MCF 10A (cell line): ENCODE results near the gene RBBP5. TPM values are rescaled to one million over a fixed set of nuclear protein-coding genes. Genes with fewer than 3 reads are reported as not detected.

Source experiments
- BruUV-seq: library from RNA; stranded (reverse); fragments of 400-500 nt; replicated peaks from 2 replicates; lab custom pipeline; 2021; lab: Mats Ljungman, UMichigan
- CTCF ChIA-PET: fragments of 300-600 bp; sonication (Branson Sonifier 250); formaldehyde crosslinking; extraction: SDS; loops from one replicate; lab custom pipeline; 2021; ENCODE audit warnings: antibody characterized with exemption, inconsistent platforms; lab: Yijun Ruan, JAX
- POLR2A ChIA-PET: fragments of 300-600, 350-650 bp; sonication (Branson Sonifier 250); formaldehyde crosslinking; extraction: SDS; loops from one replicate; lab custom pipeline; 2020; ENCODE audit warnings: antibody characterized with exemption, inconsistent platforms; lab: Yijun Ruan, JAX
- DNase-seq: peaks from one replicate; pipeline ENCODE4 v3.0.0-alpha.2; 2018; ENCODE audit not compliant: unreplicated experiment
- H3K27ac Mint-ChIP-seq: one replicate; pipeline ENCODE4 v1.8.0; 2022; ENCODE audit warnings: mild to moderate bottlenecking, low read depth, mixed read lengths; ENCODE audit not compliant: unreplicated experiment
- H3K27me3 Mint-ChIP-seq: one replicate; pipeline ENCODE4 v1.8.0; 2022; ENCODE audit warnings: mixed read lengths; ENCODE audit not compliant: insufficient read depth, unreplicated experiment
- H3K36me3 Mint-ChIP-seq: one replicate; pipeline ENCODE4 v1.8.0; 2022; ENCODE audit warnings: mild to moderate bottlenecking, moderate library complexity, mixed read lengths; ENCODE audit not compliant: insufficient read depth, unreplicated experiment
- H3K4me1 Mint-ChIP-seq: one replicate; pipeline ENCODE4 v1.8.0; 2022; ENCODE audit warnings: mixed read lengths; ENCODE audit not compliant: insufficient read depth, unreplicated experiment
- H3K4me3 Mint-ChIP-seq: one replicate; pipeline ENCODE4 v1.8.0; 2022; ENCODE audit warnings: mild to moderate bottlenecking, moderate library complexity, mixed read lengths; ENCODE audit not compliant: unreplicated experiment
- H3K9me3 Mint-ChIP-seq: one replicate; pipeline ENCODE4 v1.8.0; 2022; ENCODE audit warnings: mixed read lengths; ENCODE audit not compliant: unreplicated experiment
- intact Hi-C: fragments of 100-400 bp; cut with micrococcal nuclease; formaldehyde crosslinking; loops from 2 replicates; pipeline ENCODE4 v1.14.1; 2022
- total RNA-seq: library from RNA; stranded (reverse); gene quantifications from 2 replicates; pipeline ENCODE4 v1.2.3, GENCODE V29; 2022
- TF ChIP-seq, protein P1 (sequence below): fragments of 200-600 bp; IDR thresholded peaks from one replicate; pipeline ENCODE4 v1.8.0; 2022; ENCODE audit warnings: antibody characterized with exemption, mild to moderate bottlenecking; ENCODE audit not compliant: unreplicated experiment

RBBP5 gene
- total RNA-seq, 1 experiment from 2014 or later, result 24.8 TPM

DNA sequence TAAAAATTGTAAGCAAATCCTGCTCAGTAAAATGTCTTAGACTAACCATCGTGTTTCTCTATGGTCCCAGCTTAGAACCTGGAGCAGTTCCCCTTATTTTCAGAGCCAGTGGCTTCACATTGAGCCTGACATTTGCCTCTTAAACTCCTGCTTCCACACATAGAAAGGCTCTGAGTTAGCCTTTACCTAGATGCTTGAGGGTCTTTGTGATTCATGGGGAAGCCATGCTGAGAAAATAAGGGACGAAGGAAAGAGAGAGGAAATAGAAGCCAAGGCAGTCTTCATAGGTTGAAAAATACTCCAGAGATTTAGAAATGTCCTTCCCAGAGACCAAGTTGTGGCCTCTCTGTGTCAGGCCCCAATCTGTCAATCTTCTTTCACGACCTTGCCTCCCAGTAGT, 16.1 kb upstream of the RBBP5 start:
- TF ChIP-seq, protein P1, sequence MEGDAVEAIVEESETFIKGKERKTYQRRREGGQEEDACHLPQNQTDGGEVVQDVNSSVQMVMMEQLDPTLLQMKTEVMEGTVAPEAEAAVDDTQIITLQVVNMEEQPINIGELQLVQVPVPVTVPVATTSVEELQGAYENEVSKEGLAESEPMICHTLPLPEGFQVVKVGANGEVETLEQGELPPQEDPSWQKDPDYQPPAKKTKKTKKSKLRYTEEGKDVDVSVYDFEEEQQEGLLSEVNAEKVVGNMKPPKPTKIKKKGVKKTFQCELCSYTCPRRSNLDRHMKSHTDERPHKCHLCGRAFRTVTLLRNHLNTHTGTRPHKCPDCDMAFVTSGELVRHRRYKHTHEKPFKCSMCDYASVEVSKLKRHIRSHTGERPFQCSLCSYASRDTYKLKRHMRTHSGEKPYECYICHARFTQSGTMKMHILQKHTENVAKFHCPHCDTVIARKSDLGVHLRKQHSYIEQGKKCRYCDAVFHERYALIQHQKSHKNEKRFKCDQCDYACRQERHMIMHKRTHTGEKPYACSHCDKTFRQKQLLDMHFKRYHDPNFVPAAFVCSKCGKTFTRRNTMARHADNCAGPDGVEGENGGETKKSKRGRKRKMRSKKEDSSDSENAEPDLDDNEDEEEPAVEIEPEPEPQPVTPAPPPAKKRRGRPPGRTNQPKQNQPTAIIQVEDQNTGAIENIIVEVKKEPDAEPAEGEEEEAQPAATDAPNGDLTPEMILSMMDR, result no peak
- peaks cover 12% of the 10 kb centered on the region for H3K36me3 Mint-ChIP-seq
- no peaks in the 10 kb centered on the region for H3K27me3 Mint-ChIP-seq
- intact Hi-C loops, result no loop called here
- H3K4me3 Mint-ChIP-seq, result no peak overlapping the region
- CTCF ChIA-PET, result interaction anchor here (0.6 to 16.1 kb wide), 4 partner anchors 16 to 149 kb away, joined by 3 to 231 read pairs (median 6); partner anchors contain the start of gene RBBP5
- BruUV-seq, result no TSS peak
- no peaks in the 10 kb centered on the region for H3K9me3 Mint-ChIP-seq
- DNase-seq, result no peak
- H3K27ac Mint-ChIP-seq, result no peak overlapping the region
- POLR2A ChIA-PET, result interaction anchor here (1.6 kb wide), 1 partner anchor 17 kb away, joined by 3 read pairs; the partner anchor contains the start of gene RBBP5
- H3K4me1 Mint-ChIP-seq, result peaks cover 7% of the 10 kb centered on the region

DNA sequence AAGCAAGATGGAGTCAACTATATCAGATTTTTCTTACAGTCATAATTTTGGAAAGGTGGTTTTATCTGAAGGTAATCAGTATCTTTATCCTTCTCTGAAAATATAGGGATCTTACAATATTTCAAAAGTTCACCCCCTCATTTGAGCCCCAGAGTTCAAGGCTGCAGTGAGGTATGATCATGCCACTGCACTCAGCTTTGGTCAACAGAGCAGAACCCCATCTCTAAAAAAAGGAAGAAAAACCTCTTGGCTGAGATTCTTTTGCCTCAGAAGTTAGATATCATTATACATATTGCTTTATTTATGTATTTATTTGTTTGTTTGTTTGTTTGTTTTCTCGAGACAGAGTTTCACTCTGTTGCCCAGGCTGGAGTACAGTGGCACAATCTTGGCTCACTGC, 11.5 kb upstream of the RBBP5 start:
- intact Hi-C loops, result no loop called here
- no TSS peak for BruUV-seq
- POLR2A ChIA-PET, result interaction anchor here (0.8 to 3.5 kb wide), 2 partner anchors 11 to 122 kb away, joined by 3 to 24 read pairs; partner anchors contain the start of gene RBBP5
- Mint-ChIP-seq H3K4me3 (no peak overlapping the region), H3K27ac (no peak overlapping the region), H3K9me3 (no peaks in the 10 kb centered on the region), H3K27me3 (no peaks in the 10 kb centered on the region), H3K4me1 (no peaks in the 10 kb centered on the region), H3K36me3 (peaks cover 1% of the 10 kb centered on the region)
- DNase-seq, result no peak
- TF ChIP-seq, protein P1, result no peak
- CTCF ChIA-PET, result interaction anchor here (0.6 to 16.1 kb wide), 6 partner anchors 9 to 610 kb away, joined by 3 to 231 read pairs (median 11); partner anchors contain the start of gene RBBP5

DNA sequence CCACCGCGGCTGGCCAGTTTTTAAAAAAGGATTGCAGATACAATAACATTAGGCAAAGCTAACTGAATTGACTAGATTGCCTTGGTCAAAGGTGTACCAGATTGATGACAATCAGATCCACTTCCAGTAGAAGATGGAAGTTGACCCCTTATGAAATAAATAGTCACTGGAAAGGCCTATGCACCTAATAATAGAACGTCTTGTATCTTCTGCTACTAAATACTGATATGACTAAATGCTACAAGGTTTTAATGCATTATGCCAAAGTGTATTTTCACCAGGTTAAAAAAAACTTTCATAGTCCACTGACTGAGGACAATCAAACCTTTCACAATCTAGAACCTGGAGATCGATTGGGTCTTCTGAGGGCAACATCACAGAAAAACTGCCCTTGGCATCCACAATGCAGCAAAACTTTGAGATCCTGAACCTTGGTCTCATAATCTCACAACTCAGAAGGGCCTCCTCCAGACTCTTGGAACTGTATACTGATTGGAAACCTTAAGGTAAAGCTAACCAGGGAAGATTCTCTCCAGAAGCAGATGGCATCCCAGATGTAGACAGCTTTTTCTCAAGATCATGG, 7.8 kb upstream of the RBBP5 start:
- ChIA-PET CTCF (interaction anchor here (0.7 to 8.0 kb wide), 5 partner anchors 13 to 155 kb away, joined by 3 to 84 read pairs (median 3); no protein-coding TSS in a partner anchor), POLR2A (no interaction called here)
- no peak overlapping the region for H3K4me3 Mint-ChIP-seq
- no peak for DNase-seq
- TF ChIP-seq, protein P1, result no peak
- no TSS peak for BruUV-seq
- peaks cover 5% of the 10 kb centered on the region for H3K4me1 Mint-ChIP-seq
- no peaks in the 10 kb centered on the region for H3K36me3 Mint-ChIP-seq
- no peaks in the 10 kb centered on the region for H3K9me3 Mint-ChIP-seq
- intact Hi-C loops, result no loop called here
- H3K27ac Mint-ChIP-seq, result no peak overlapping the region
- no peaks in the 10 kb centered on the region for H3K27me3 Mint-ChIP-seq

DNA sequence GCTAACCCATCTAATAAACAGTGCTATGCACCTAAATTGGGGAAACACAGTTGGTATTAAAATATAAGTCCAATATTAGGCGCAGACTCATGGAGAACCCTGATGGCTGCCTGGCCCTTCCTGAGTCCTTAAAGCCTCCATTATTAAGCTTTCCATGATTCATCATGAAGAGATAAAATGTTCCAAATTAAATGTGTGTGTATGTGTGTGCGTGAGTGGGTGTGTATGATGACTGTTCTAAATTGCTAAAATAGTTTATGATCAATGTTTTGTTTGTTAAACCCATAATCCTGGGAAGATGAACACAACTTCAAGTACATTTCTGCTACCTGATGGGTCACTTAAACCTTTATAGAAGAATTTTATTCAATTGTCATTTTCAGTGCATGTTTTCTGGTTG, 6.3 kb upstream of the RBBP5 start:
- Mint-ChIP-seq H3K4me1 (peaks cover 5% of the 10 kb centered on the region), H3K4me3 (no peak overlapping the region), H3K27ac (no peak overlapping the region), H3K9me3 (no peaks in the 10 kb centered on the region), H3K36me3 (no peaks in the 10 kb centered on the region), H3K27me3 (no peaks in the 10 kb centered on the region)
- ChIA-PET POLR2A (interaction anchor here (1.6 kb wide), 1 partner anchor 128 kb away, joined by 4 read pairs; no protein-coding TSS in a partner anchor), CTCF (interaction anchor here (0.6 to 8.0 kb wide), 5 partner anchors 14 to 322 kb away, joined by 3 to 84 read pairs (median 3); no protein-coding TSS in a partner anchor)
- intact Hi-C loops, result no loop called here
- TF ChIP-seq, protein P1, result no peak
- no peak for DNase-seq
- no TSS peak for BruUV-seq
